HEK293 (cell line): ENCODE measurements around the gene GDAP2.

ENCODE experiments used
- CTCF ChIA-PET: fragments of 350-600 bp; formaldehyde crosslinking; extraction: SDS; loops from one replicate; lab custom pipeline; 2021; ENCODE audit warnings: antibody characterized with exemption; lab: Yijun Ruan, JAX
- POLR2A ChIA-PET: fragments of 300-600 bp; formaldehyde crosslinking; extraction: SDS; loops from one replicate; lab custom pipeline; 2020; ENCODE audit warnings: antibody characterized with exemption, inconsistent platforms; lab: Yijun Ruan, JAX
- H3K27ac ChIP-seq: fragments of 200-500 bp; sonication (Bioruptor generic); 2 replicates; pipeline ENCODE4 v1.5.1; 2014; ENCODE audit warnings: low read depth, low read length, control low read depth, inconsistent platforms; ENCODE audit errors: extremely low read depth
- H3K36me3 ChIP-seq, 2 experiments: fragments of 200-500 bp in 1 of 2; sonication (Bioruptor generic) in 1 of 2; 1 replicate in 1 of 2; 2 replicates in 1 of 2; pipeline ENCODE4 v1.5.1; 2014 to 2017; ENCODE audit warnings: inconsistent platforms in 2 of 2, low read length in 2 of 2; ENCODE audit not compliant: control insufficient read depth in 2 of 2, insufficient read depth in 1 of 2
- H3K4me1 ChIP-seq: fragments of 200-500 bp; sonication (Bioruptor generic); 2 replicates; pipeline ENCODE4 v1.5.1; 2014; ENCODE audit warnings: mild to moderate bottlenecking, low read length, inconsistent platforms; ENCODE audit not compliant: control insufficient read depth, insufficient read depth
- H3K4me3 ChIP-seq: 2 replicates; pipeline ENCODE4 v1.5.1; 2011; ENCODE audit warnings: low read depth, mild to moderate bottlenecking, control low read depth, low read length, moderate library complexity
- H3K9me3 ChIP-seq: fragments of 200-500 bp; sonication (Bioruptor generic); 2 replicates; pipeline ENCODE4 v1.5.1; 2014; ENCODE audit warnings: low read depth, low read length, inconsistent platforms; ENCODE audit not compliant: control insufficient read depth, insufficient read depth
- EGR2 ChIP-seq: fragments of 450-650 bp; formaldehyde crosslinking; IDR thresholded peaks from 2 replicates; pipeline ENCODE4 v1.5.1; 2016; ENCODE audit warnings: low read depth, missing biosample characterization, missing genetic modification characterization
- GFI1B ChIP-seq: fragments of 450-650 bp; formaldehyde crosslinking; IDR thresholded peaks from 2 replicates; pipeline ENCODE4 v1.5.1; 2016; ENCODE audit warnings: missing biosample characterization, missing genetic modification characterization
- GLI4 ChIP-seq: fragments of 450-650 bp; formaldehyde crosslinking; IDR thresholded peaks from 2 replicates; pipeline ENCODE4 v1.5.1; 2016; ENCODE audit warnings: missing biosample characterization, missing genetic modification characterization
- HIC1 ChIP-seq: fragments of 450-650 bp; formaldehyde crosslinking; IDR thresholded peaks from 2 replicates; pipeline ENCODE4 v1.5.1; 2016; ENCODE audit warnings: missing biosample characterization, missing genetic modification characterization
- INSM2 ChIP-seq: fragments of 450-650 bp; formaldehyde crosslinking; IDR thresholded peaks from 2 replicates; pipeline ENCODE4 v1.5.1; 2016; ENCODE audit warnings: missing biosample characterization, missing genetic modification characterization
- KLF8 ChIP-seq: fragments of 450-650 bp; formaldehyde crosslinking; IDR thresholded peaks from 2 replicates; pipeline ENCODE4 v1.5.1; 2016; ENCODE audit warnings: missing biosample characterization, missing genetic modification characterization
- MYNN ChIP-seq: fragments of 450-650 bp; formaldehyde crosslinking; IDR thresholded peaks from 2 replicates; pipeline ENCODE4 v1.5.1; 2016; ENCODE audit warnings: missing biosample characterization, missing genetic modification characterization, borderline replicate concordance
- SCRT1 ChIP-seq: fragments of 450-650 bp; formaldehyde crosslinking; IDR thresholded peaks from 2 replicates; pipeline ENCODE4 v1.5.1; 2016; ENCODE audit warnings: missing biosample characterization, missing genetic modification characterization, borderline replicate concordance
- TCF7L2 ChIP-seq: IDR thresholded peaks from 2 replicates; pipeline ENCODE4 v1.6.1; 2011; ENCODE audit warnings: low read depth, mild to moderate bottlenecking, inconsistent platforms, low read length, moderate library complexity, borderline replicate concordance
- ZBTB7A ChIP-seq: fragments of 450-650 bp; formaldehyde crosslinking; IDR thresholded peaks from 2 replicates; pipeline ENCODE4 v1.5.1; 2016; ENCODE audit warnings: low read depth, missing biosample characterization, missing genetic modification characterization
- ZNF146 ChIP-seq: fragments of 450-650 bp; formaldehyde crosslinking; IDR thresholded peaks from 2 replicates; pipeline ENCODE4 v1.5.1; 2016; ENCODE audit warnings: missing biosample characterization, missing genetic modification characterization
- ZNF174 ChIP-seq: fragments of 450-650 bp; formaldehyde crosslinking; IDR thresholded peaks from 2 replicates; pipeline ENCODE4 v1.5.0; 2017; ENCODE audit warnings: missing biosample characterization, mild to moderate bottlenecking, missing genetic modification characterization
- ZNF175 ChIP-seq: fragments of 450-650 bp; formaldehyde crosslinking; IDR thresholded peaks from 2 replicates; pipeline ENCODE4 v1.5.1; 2016; ENCODE audit warnings: missing biosample characterization, missing genetic modification characterization
- ZNF266 ChIP-seq: fragments of 450-650 bp; formaldehyde crosslinking; IDR thresholded peaks from 2 replicates; pipeline ENCODE4 v1.5.1; 2016; ENCODE audit warnings: missing biosample characterization, missing genetic modification characterization, low read depth
- ZNF394 ChIP-seq: fragments of 450-650 bp; formaldehyde crosslinking; IDR thresholded peaks from 2 replicates; pipeline ENCODE4 v1.5.1; 2016; ENCODE audit warnings: missing biosample characterization, missing genetic modification characterization, mild to moderate bottlenecking, moderate library complexity, borderline replicate concordance
- ZNF433 ChIP-seq: fragments of 450-650 bp; formaldehyde crosslinking; IDR thresholded peaks from 2 replicates; pipeline ENCODE4 v1.5.1; 2016; ENCODE audit warnings: missing biosample characterization, missing genetic modification characterization, low read depth
- ZNF488 ChIP-seq: fragments of 450-650 bp; formaldehyde crosslinking; IDR thresholded peaks from 2 replicates; pipeline ENCODE4 v1.5.1; 2016; ENCODE audit warnings: missing biosample characterization, missing genetic modification characterization
- ZNF561 ChIP-seq: fragments of 450-650 bp; IDR thresholded peaks from 2 replicates; pipeline ENCODE4 v1.5.1; 2018; ENCODE audit warnings: missing biosample characterization, missing genetic modification characterization, borderline replicate concordance
- ZNF701 ChIP-seq: fragments of 450-650 bp; formaldehyde crosslinking; IDR thresholded peaks from 2 replicates; pipeline ENCODE4 v1.5.1; 2016; ENCODE audit warnings: missing biosample characterization, missing genetic modification characterization
- ZNF76 ChIP-seq: fragments of 450-650 bp; formaldehyde crosslinking; IDR thresholded peaks from 2 replicates; pipeline ENCODE4; 2016; ENCODE audit warnings: low read depth, missing biosample characterization, missing genetic modification characterization, borderline replicate concordance
- ZNF777 ChIP-seq: fragments of 450-650 bp; formaldehyde crosslinking; IDR thresholded peaks from 2 replicates; pipeline ENCODE4 v1.5.1; 2017; ENCODE audit warnings: missing biosample characterization, missing genetic modification characterization, borderline replicate concordance
- TF ChIP-seq, protein P1 (sequence below): fragments of 450-650 bp; formaldehyde crosslinking; IDR thresholded peaks from 2 replicates; pipeline ENCODE4 v1.5.1; 2016; ENCODE audit warnings: missing biosample characterization, missing genetic modification characterization
- TF ChIP-seq, protein P2 (sequence below): fragments of 450-650 bp; formaldehyde crosslinking; IDR thresholded peaks from 2 replicates; pipeline ENCODE4 v1.5.1; 2016; ENCODE audit warnings: missing biosample characterization, missing genetic modification characterization
- TF ChIP-seq, protein P3 (sequence below): fragments of 450-650 bp; formaldehyde crosslinking; IDR thresholded peaks from 2 replicates; pipeline ENCODE4 v1.5.1; 2016; ENCODE audit warnings: missing biosample characterization, missing genetic modification characterization

GDAP2 gene

GRCh38 chr1:117834416-117834815 is 95.0 kb downstream of the GDAP2 start:
- ChIA-PET POLR2A (no interaction called here), CTCF (interaction anchor here (0.6 to 0.8 kb wide), 3 partner anchors 9 to 737 kb away, joined by 4 read pairs; no protein-coding TSS in a partner anchor)
- TF ChIP-seq ZNF76 (tag by site-specific recombination) (no peak), INSM2 (no peak), HIC1 (no peak), ZNF174 (no peak), ZNF175 (tag by site-specific recombination) (no peak), ZBTB7A (tag by site-specific recombination) (no peak), EGR2 (no peak), KLF8 (tag by site-specific recombination) (no peak), ZNF433 (no peak), GLI4 (tag by site-specific recombination) (no peak)
- TF ChIP-seq, protein P1, sequence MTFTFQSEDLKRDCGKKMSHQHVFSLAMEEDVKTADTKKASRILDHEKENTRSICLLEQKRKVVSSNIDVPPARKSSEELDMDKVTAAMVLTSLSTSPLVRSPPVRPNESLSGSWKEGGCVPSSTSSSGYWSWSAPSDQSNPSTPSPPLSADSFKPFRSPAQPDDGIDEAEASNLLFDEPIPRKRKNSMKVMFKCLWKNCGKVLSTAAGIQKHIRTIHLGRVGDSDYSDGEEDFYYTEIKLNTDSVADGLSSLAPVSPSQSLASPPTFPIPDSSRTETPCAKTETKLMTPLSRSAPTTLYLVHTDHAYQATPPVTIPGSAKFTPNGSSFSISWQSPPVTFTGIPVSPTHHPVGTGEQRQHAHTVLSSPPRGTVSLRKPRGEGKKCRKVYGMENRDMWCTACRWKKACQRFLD (tag by site-specific recombination) = no peak
- H3K36me3 ChIP-seq = no peaks in the 10 kb centered on the region
- H3K27ac ChIP-seq = no peak overlapping the region
- no peaks in the 10 kb centered on the region for H3K9me3 ChIP-seq
- H3K4me1 ChIP-seq = no peaks in the 10 kb centered on the region
- no peak overlapping the region for H3K4me3 ChIP-seq

DNA sequence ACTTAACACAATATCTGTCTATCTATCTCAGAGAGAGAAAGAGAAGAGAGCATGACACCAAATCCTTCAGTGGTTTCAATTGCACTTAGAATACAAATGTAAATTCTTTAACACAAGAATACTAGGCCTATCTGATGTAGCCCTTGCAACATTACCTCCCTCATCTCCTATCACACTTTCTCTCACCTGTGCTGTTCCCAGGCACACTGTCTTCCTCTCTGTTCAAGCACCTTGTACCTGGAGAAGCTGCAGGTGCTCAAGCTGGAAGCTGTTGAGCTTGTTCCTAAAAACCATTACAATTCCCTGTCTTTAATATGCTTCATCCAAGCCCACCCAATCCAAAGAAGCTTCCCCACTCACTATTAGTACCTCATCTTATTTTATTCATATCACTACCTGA is 97.0 kb downstream of the GDAP2 start:
- ChIA-PET CTCF (no interaction called here), POLR2A (no interaction called here)
- TF ChIP-seq ZNF701 = no peak
- TF ChIP-seq, protein P2, sequence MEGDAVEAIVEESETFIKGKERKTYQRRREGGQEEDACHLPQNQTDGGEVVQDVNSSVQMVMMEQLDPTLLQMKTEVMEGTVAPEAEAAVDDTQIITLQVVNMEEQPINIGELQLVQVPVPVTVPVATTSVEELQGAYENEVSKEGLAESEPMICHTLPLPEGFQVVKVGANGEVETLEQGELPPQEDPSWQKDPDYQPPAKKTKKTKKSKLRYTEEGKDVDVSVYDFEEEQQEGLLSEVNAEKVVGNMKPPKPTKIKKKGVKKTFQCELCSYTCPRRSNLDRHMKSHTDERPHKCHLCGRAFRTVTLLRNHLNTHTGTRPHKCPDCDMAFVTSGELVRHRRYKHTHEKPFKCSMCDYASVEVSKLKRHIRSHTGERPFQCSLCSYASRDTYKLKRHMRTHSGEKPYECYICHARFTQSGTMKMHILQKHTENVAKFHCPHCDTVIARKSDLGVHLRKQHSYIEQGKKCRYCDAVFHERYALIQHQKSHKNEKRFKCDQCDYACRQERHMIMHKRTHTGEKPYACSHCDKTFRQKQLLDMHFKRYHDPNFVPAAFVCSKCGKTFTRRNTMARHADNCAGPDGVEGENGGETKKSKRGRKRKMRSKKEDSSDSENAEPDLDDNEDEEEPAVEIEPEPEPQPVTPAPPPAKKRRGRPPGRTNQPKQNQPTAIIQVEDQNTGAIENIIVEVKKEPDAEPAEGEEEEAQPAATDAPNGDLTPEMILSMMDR = no peak
- TF ChIP-seq MYNN (tag by site-specific recombination) = no peak
- TF ChIP-seq ZNF561 (tag by site-specific recombination) = no peak
- TF ChIP-seq SCRT1 (tag by site-specific recombination) = no peak
- TF ChIP-seq TCF7L2 = no peak
- no peak for TF ChIP-seq ZNF146 (tag by site-specific recombination)
- TF ChIP-seq ZNF777 (tag by site-specific recombination) = no peak
- TF ChIP-seq, protein P3, sequence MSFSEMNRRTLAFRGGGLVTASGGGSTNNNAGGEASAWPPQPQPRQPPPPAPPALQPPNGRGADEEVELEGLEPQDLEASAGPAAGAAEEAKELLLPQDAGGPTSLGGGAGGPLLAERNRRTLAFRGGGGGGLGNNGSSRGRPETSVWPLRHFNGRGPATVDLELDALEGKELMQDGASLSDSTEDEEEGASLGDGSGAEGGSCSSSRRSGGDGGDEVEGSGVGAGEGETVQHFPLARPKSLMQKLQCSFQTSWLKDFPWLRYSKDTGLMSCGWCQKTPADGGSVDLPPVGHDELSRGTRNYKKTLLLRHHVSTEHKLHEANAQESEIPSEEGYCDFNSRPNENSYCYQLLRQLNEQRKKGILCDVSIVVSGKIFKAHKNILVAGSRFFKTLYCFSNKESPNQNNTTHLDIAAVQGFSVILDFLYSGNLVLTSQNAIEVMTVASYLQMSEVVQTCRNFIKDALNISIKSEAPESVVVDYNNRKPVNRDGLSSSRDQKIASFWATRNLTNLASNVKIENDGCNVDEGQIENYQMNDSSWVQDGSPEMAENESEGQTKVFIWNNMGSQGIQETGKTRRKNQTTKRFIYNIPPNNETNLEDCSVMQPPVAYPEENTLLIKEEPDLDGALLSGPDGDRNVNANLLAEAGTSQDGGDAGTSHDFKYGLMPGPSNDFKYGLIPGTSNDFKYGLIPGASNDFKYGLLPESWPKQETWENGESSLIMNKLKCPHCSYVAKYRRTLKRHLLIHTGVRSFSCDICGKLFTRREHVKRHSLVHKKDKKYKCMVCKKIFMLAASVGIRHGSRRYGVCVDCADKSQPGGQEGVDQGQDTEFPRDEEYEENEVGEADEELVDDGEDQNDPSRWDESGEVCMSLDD (tag by site-specific recombination) = no peak
- no peak for TF ChIP-seq ZBTB7A (tag by site-specific recombination)
- no peak for TF ChIP-seq GFI1B (tag by site-specific recombination)
- TF ChIP-seq ZNF488 (tag by site-specific recombination) = no peak
- TF ChIP-seq ZNF266 (tag by site-specific recombination) = no peak
- no peak for TF ChIP-seq ZNF394
- H3K9me3 ChIP-seq = no peaks in the 10 kb centered on the region
- H3K4me3 ChIP-seq = no peak overlapping the region
- H3K4me1 ChIP-seq = no peaks in the 10 kb centered on the region
- H3K27ac ChIP-seq = no peak overlapping the region
- H3K36me3 ChIP-seq = no peaks in the 10 kb centered on the region
